HG03460 (cell line): ENCODE results near the gene UBE2QL1.

ENCODE experiments used
- ATAC-seq: cut with Tn5 transposase; IDR thresholded peaks from one replicate; pipeline ENCODE4 v1.9.1; 2021; ENCODE audit not compliant: unreplicated experiment

The UBE2QL1 gene

DNA sequence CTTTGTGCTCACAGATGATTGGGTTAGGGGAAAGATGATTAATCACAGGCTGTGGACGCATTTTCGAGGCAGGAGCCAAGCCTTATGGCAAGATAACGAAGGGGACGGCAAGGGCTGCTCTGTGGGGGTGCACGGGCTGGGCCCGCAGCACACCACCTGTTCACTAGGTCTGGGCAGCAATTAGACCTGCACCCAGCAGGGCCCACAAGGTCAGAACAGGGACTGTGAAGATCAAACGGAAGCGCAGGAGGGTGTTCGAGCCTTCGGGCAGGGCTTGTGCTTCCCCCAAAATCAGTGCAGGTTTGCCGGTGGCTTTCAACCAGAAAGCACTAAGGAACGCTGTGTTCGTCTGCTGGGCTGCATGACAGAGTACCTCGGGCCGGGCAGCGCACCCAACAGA, 73.7 kb downstream of the UBE2QL1 start:
- ATAC-seq, result no peak

- ATAC-seq, result no peak
Measured at GRCh38 chr5:6522923-6523322, 74.3 kb downstream of the UBE2QL1 start.

DNA sequence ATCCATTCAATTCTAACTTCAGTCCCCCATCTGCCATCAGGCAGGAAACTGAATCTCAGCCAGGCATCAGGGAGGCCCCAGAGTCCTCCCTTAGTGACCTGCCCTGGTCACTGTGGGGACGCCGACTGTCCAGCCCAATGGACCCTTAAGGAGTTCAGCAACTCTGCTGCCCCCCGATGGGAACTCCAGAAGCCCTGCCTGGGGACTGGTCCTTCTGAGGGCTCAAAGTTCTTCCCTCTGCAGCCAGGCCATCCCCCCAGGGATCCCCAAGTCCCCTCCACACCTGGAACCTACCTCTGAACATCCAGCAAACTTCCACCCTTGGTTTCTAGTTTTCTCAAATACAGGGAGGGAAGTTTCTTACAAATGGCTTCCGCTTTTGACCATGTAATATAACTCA, 76.8 kb downstream of the UBE2QL1 start:
- ATAC-seq, result no peak

GRCh38 chr5:6525910-6526309, 77.3 kb downstream of the UBE2QL1 start:
- ATAC-seq, result no peak

DNA sequence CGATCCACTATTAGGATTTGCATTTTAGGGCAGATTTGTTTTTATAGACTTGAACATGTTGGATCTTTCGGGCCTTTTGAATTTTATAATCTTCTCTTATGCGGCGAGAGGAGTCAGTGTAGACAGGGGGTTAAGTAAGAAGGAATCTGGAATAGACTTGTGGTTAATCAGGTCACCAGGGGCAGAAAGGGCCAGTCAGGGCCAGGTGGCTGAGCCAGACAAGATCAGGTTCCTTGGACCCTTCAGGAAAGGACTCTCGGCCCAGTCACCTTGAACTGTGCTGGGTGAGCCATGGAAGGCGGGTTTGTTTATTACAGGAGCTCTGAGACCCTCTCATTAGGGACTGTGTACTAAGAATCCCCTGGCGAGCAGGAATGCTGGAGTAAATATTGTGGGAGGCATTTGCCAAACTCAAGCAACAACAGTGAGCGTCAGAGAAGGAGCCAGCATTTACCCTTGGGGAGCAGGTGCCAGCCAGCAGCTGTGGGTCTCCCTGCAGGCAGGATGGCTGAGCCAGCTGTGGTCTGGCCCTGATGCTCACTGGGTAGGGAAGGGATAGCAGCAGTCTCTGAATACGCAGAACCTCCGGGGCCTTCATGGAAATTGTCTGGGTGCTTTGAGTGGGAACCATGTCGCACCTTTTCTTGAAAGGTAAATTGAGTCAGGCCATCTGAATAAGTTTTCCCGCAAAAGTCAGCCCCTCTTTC, 79.2 kb downstream of the UBE2QL1 start:
- no peak for ATAC-seq

- no peak for ATAC-seq
Measured at GRCh38 chr5:6535594-6535993, 86.9 kb downstream of the UBE2QL1 start.

DNA sequence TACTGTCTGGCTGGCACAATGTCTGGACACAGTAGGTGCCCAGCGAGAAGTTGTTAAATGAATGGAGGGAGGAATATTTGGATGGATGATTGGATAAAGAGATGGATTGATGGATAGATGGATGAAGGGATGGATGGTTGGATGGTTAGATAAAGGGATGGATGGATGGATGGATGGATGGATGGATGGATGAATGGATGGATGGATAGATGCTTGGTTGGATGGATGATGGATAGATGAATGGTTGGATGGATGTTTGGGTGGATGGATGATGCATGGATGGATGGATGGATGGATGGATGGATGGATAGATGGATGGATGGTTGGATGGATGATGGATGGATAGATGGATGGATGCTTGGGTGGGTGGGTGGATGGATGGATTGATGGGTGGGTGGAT, 90.4 kb downstream of the UBE2QL1 start:
- ATAC-seq, result no peak

GRCh38 chr5:6540111-6540827, 91.6 kb downstream of the UBE2QL1 start:
- ATAC-seq, result no peak

- no peak for ATAC-seq
Measured at GRCh38 chr5:6541256-6542013, 92.8 kb downstream of the UBE2QL1 start.

DNA sequence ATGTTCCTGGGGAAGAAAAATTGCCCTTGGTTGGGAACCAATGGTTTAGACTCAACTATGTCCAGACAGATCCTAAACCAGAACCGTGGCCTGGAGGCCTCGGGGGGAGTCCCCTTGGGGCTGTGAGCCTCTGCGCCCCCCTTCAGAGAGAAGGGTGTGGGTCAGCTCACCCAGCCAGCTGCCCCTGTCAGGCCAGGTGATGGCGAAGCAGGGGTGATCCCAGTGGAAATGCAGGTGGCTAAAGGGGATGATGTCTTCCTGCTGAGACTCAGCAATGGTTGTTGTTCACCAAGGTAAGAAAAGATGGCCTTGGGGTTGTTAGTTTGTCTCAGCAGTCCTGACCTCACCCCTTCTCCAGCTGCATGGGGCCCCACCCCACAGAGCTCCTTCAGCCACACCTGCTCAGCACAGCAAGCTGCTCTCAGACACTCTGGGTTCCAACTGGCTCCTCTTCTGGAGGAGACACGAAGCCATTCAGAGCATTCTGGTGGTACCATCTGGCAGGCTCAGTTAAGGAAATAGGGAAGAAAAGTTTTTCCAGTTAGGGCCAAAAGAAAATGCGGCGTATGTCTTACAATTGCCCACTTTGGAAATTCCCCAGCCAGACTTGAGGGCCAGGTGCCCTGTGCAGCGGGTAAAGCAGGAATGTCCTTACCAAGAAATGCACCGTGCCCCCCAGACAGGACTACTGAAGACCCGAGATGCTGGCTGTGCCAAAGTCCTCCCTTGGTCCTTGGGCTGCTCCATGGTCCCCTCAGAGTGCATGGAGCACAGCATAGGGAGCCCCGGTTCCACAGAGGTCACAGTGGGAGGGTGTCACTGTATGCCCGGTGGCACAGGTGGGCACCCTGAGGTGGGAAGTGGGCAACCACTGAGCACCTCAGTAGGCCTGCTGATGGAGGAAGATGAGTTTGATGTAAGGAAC, 94.0 kb downstream of the UBE2QL1 start:
- no peak for ATAC-seq

DNA sequence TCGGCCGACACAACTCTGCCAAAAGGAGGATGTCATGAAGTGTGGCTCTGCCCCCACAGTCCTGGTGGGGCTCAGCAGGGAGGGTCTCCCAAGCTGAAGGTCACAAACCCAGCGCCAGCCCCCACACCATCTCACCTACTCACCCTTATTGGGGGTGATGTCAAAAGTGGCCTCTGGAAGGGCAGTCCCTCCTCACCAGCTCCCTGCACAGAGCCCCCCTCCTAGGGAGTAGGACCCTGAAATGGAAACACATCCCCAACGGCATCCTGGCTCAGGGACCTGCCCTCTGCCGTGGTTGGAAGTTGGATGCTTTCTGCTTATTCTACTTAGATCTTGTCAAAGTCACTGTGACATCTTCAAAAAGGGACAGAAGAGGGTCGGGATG, 94.7 kb downstream of the UBE2QL1 start:
- no peak for ATAC-seq

DNA sequence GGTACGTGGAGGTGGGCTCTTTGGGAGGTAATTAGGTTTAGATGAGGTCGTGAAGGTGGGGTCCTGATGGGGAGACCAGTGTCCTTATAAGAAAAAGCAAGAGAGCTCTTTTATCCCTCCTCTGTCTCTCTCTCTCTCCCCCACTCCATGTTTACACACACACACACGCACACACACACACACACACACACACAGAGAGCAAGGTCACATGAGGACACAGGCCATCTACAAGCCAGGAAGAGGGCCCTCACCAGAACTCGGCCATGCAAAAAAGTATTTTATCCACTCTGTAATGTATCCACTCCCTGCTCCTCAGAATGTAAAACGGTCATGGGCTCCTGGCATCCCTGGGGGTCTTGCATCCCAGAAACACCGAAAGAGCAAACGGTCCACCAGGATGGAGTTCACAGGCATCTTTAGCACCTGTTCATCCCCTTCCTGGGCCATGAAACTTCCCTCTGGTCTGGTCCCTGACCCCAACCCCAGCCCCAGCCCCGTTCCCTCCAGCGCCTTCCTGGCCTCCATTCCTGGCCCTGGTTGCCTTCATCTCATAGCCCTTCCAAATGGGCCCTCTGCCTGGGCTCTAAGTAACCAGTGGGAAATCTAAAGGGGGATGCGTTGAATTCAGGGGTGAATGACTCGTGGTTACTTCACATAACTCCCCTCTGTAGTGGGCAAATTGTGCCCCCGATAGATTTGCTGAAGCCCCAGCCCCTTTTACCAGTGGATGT, 95.3 kb downstream of the UBE2QL1 start:
- ATAC-seq, result no peak
